Esophagus squamous epithelium (tissue), 5 donors: Measurements from ENCODE around the gene ANKH. TPM values are rescaled to one million over a fixed set of nuclear protein-coding genes. Genes with fewer than 3 reads are reported as not detected.
"Not testable (repeated sequence)": the region's sequence is repeated elsewhere in the genome, so short reads cannot be mapped to it uniquely, and the experiment has no call there.

Experiments used
- DNase-seq: peaks from one replicate; lab custom pipeline; 2025; lab: John Stamatoyannopoulos, UW
- H3K27ac ChIP-seq, 4 donors: fragments of 200-600 bp; sonication (generic); one replicate each; pipeline ENCODE4 v1.5.1; 2016 to 2019; ENCODE audit warnings: mild to moderate bottlenecking in 1 of 4
- H3K27me3 ChIP-seq, 4 donors: fragments of 200-600 bp; sonication (generic); 1 replicate in 3 of 4; 2 replicates in 1 of 4; pipeline versions ENCODE4 v1.5.1 to v1.6.0; 2017 to 2021; ENCODE audit warnings: antibody characterized with exemption in 1 of 4
- H3K36me3 ChIP-seq, 3 donors: fragments of 200-600 bp; sonication (generic); one replicate each; pipeline ENCODE4 v1.5.1; 2016 to 2019
- H3K4me1 ChIP-seq, 3 donors: fragments of 200-600 bp; sonication (generic); one replicate each; pipeline ENCODE4 v1.5.1; 2017 to 2019
- H3K4me3 ChIP-seq, 4 donors: fragments of 200-600 bp; sonication (generic); 1 replicate in 3 of 4; 2 replicates in 1 of 4; pipeline ENCODE4 v1.5.1; 2016 to 2019; ENCODE audit warnings: mild to moderate bottlenecking in 2 of 4, moderate library complexity in 1 of 4
- H3K9me3 ChIP-seq, 3 donors: fragments of 200-600 bp; sonication (generic); one replicate each; pipeline ENCODE4 v1.5.1; 2016 to 2019
- CTCF ChIP-seq, 6 experiments: fragments of 450-650 bp in 4 of 6; fragments of 200-600 bp in 2 of 6; sonication (generic) in 2 of 6; IDR thresholded peaks; one replicate each; pipeline ENCODE4 v1.5.1; 2016 to 2019; ENCODE audit warnings: antibody characterized with exemption in 6 of 6, mild to moderate bottlenecking in 4 of 6, moderate library complexity in 4 of 6
- POLR2A ChIP-seq, 4 donors: fragments of 450-650 bp; IDR thresholded peaks; one replicate each; pipeline ENCODE4 v1.6.1; 2017; ENCODE audit warnings: antibody characterized with exemption in 4 of 4, mild to moderate bottlenecking in 4 of 4, moderate library complexity in 3 of 4
- WGBS, 2 donors: methylation state at CpG; one replicate each; pipeline ENCODE4 v1.1.5; 2018; 5-methylcytosine and 5-hydroxymethylcytosine counted together
- intact Hi-C: fragments of 100-400 bp; cut with DNase I; formaldehyde crosslinking; loops from one replicate; pipeline ENCODE4 v1.15.0; 2022
- total RNA-seq, 4 donors: library from RNA; depleted of rRNA; stranded (reverse); fragments of >200 nt; gene quantifications; one replicate each; pipeline ENCODE4 v1.1.0, GENCODE V29; 2016
- donor health status: DM: yes; HTN: yes; CAD: no.

ANKH gene
- total RNA-seq, 4 donors from 2014 or later = 10.0 to 38.0 (median 16.7) TPM

DNA sequence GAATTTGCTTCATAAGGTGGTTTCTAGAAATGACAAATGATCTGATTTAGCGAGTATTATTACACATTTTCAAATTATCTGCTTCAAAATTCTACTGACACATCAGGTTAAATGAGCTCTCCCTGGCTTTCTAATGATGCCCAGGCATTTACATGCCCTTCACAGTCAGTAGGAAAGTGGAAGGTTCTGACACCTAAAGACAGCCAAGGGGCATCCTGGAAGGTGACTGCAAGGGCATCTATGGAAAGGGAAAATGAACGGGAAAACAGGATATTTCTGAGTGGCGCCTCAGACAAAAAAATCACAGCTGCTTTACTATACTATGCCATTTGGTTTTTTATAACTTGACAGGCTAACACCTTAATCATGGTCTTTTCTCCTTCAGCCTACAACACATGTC lies 31.0 kb downstream of the ANKH start:
- H3K4me3 ChIP-seq = no peak overlapping the region
- no peak overlapping the region for H3K27ac ChIP-seq
- intact Hi-C loops = no loop called here
- H3K9me3 ChIP-seq = no peaks in the 10 kb centered on the region
- no peak for DNase-seq
- H3K27me3 ChIP-seq = no peaks in the 10 kb centered on the region
- H3K36me3 ChIP-seq = no peaks in the 10 kb centered on the region
- WGBS, 2 donors = 76 to 83% methylated on average over 3 of the region's 3 CpGs
- TF ChIP-seq CTCF (IDR thresholded peaks at IDR 0.05) = no peak
- no peak for TF ChIP-seq POLR2A (IDR thresholded peaks at IDR 0.05)
- H3K4me1 ChIP-seq = peaks cover 0 to 12% (median 0%) of the 10 kb centered on the region in 3 donors

DNA sequence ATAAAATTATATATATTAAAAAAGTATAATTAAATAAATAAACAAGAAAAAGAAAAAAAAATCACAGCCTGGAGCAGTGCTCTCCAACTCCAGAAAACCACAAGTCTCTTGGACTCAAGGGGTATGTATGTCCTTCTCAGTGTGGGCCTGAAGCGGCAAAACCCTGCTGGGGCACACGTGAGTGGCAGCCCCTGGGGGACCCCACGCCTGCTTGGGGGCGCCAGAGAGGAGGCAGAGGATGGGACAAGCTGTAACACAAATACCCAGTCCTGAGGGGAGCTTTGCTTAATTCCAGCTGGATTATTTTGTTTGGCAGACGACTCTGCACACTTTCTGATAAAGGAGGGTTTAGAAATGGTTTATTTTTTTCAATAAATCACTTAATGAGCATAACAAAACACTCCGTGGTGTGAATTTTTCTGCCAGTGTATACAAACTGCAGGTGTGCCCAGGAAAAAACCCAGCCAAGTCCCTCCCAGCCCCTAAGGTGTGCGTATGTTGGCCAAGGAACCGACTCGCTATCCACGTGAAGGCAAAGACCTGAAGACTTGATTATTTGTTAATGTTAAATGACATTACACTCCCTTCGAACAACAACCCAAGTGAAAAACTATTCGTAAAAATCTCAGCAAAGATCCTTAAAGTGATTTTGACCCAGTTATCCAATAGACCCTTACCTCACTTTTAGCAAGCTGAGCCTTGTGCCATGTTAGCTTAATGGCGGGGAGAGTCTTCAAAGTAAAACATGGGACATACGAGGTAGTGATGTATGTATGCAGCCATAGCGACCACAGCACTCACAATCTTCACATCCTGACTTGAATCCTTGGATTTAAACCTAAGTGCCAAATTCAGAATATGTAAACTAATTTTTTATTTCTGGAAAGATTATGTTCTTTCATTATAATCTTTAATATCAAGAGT lies 32.9 kb downstream of the ANKH start:
- Histone ChIP-seq H3K4me3 (no peak overlapping the region), H3K27ac (no peak overlapping the region), H3K9me3 (no peaks in the 10 kb centered on the region), H3K27me3 (no peaks in the 10 kb centered on the region), H3K36me3 (no peaks in the 10 kb centered on the region), H3K4me1 (peaks cover 0 to 16% (median 0%) of the 10 kb centered on the region in 3 donors)
- no peak for TF ChIP-seq CTCF (IDR thresholded peaks at IDR 0.05)
- no peak for TF ChIP-seq POLR2A (IDR thresholded peaks at IDR 0.05)
- WGBS, 2 donors = 50 to 59% methylated on average over 15 of the region's 15 CpGs
- no peak for DNase-seq
- intact Hi-C loops = no loop called here

DNA sequence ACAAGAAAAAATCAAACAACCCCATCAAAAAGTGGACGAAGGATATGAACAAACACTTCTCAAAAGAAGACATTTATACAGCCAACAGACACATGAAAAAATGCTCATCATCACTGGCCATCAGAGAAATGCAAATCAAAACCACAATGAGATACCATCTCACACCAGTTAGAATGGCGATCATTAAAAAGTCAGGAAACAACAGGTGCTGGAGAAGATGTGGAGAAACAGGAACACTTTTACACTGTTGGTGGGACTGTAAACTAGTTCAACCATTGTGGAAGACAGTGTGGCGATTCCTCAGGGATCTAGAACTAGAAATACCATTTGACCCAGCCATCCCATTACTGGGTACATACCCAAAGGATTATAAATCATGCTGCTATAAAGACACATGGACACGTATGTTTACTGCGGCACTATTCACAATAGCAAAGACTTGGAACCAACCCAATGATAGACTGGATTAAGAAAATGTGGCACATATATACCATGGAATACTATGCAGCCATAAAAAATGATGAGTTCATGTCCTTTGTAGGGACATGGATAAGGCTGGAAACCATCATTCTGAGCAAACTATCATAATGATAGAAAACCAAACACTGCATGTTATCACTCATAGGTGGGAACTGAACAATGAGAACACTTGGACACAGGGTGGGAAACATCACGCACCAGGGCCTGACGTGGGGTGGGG lies 34.0 kb downstream of the ANKH start:
- H3K4me3 ChIP-seq, H3K27ac ChIP-seq, H3K9me3 ChIP-seq, H3K36me3 ChIP-seq, intact Hi-C loops, DNase-seq, H3K27me3 ChIP-seq: not testable (repeated sequence)
- 90 to 97% methylated on average over 6 to 7 of the region's 7 CpGs for WGBS, 2 donors
- peaks cover 0 to 16% (median 0%) of the 10 kb centered on the region in 3 donors for H3K4me1 ChIP-seq

GRCh38 chr5:14834584-14835550 lies 36.7 kb downstream of the ANKH start:
- H3K4me3 ChIP-seq = no peak overlapping the region
- 88% methylated on average over 11 of the region's 11 CpGs for WGBS, 2 donors
- peaks cover 0 to 16% (median 0%) of the 10 kb centered on the region in 3 donors for H3K4me1 ChIP-seq
- H3K27me3 ChIP-seq = no peaks in the 10 kb centered on the region
- H3K27ac ChIP-seq = no peak overlapping the region
- DNase-seq = no peak
- intact Hi-C loops = no loop called here
- no peak for TF ChIP-seq CTCF (IDR thresholded peaks at IDR 0.05)
- TF ChIP-seq POLR2A (IDR thresholded peaks at IDR 0.05) = no peak
- no peaks in the 10 kb centered on the region for H3K9me3 ChIP-seq
- no peaks in the 10 kb centered on the region for H3K36me3 ChIP-seq

DNA sequence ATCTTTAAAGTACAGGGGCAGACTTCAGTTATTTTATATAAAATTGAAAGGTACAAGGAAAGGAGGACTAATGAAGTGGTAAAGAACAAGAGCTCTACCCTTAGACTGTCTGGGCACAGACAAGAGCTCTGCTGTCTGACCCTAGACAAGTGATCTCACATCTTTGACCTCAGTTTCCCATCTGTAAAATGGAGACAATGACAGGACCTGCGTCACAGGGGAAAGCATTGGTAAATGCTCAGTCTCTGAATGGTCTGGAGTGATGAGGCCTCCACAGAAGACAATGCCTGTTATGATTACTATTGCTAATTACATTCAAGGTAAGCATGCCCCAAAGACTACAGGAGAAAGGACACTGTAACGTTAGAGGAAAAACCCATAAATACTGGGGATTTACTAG lies 37.5 kb downstream of the ANKH start:
- DNase-seq = no peak
- no peak overlapping the region for H3K4me3 ChIP-seq
- H3K27me3 ChIP-seq = no peaks in the 10 kb centered on the region
- H3K27ac ChIP-seq = no peak overlapping the region
- H3K9me3 ChIP-seq = no peaks in the 10 kb centered on the region
- TF ChIP-seq CTCF (IDR thresholded peaks at IDR 0.05) (no peak), POLR2A (IDR thresholded peaks at IDR 0.05) (no peak)
- 84 to 86% methylated on average over 2 of the region's 2 CpGs for WGBS, 2 donors
- peaks cover 0 to 13% (median 0%) of the 10 kb centered on the region in 3 donors for H3K4me1 ChIP-seq
- intact Hi-C loops = no loop called here
- no peaks in the 10 kb centered on the region for H3K36me3 ChIP-seq
